Transverse colon (tissue), 4 donors: ENCODE data around the gene TREX2. TPM values are rescaled to one million over a fixed set of nuclear protein-coding genes. Genes with fewer than 3 reads are reported as not detected.

Experiments used
- DNase-seq: peaks from one replicate; pipeline ENCODE4 v3.0.0-alpha.2; 2019
- H3K27ac ChIP-seq, 4 donors: fragments of 200-600 bp; sonication (generic); 2 replicates each; pipeline ENCODE4 v1.5.1; 2016 to 2018; ENCODE audit warnings: inconsistent platforms in 4 of 4
- H3K27me3 ChIP-seq: fragments of 200-600 bp; sonication (generic); 2 replicates; pipeline ENCODE4 v1.5.1; 2017; ENCODE audit warnings: inconsistent platforms
- H3K36me3 ChIP-seq, 4 donors: fragments of 200-600 bp; sonication (generic); 2 replicates each; pipeline ENCODE4 v1.5.1; 2017 to 2019; ENCODE audit warnings: inconsistent platforms in 4 of 4
- H3K4me1 ChIP-seq, 4 donors: fragments of 200-600 bp; sonication (generic); 2 replicates each; pipeline ENCODE4 v1.5.1; 2017 to 2020; ENCODE audit warnings: inconsistent platforms in 4 of 4
- H3K4me3 ChIP-seq, 4 donors: fragments of 200-600 bp; sonication (generic); 1 replicate in 1 of 4; 2 replicates in 3 of 4; pipeline versions ENCODE4 v1.5.1 to v1.6.1; 2017 to 2019; ENCODE audit warnings: inconsistent platforms in 4 of 4
- H3K9me3 ChIP-seq, 2 donors: fragments of 200-600 bp; sonication (generic); 2 replicates each; pipeline ENCODE4 v1.5.1; 2017 to 2019; ENCODE audit warnings: inconsistent platforms in 2 of 2
- EP300 ChIP-seq: sonication (generic); formaldehyde crosslinking; IDR thresholded peaks from one replicate; pipeline ENCODE4 v1.6.1; 2017; ENCODE audit warnings: antibody characterized with exemption, low read depth
- POLR2A ChIP-seq: fragments of 450-650 bp; IDR thresholded peaks from one replicate; pipeline ENCODE4 v1.6.1; 2016; ENCODE audit warnings: antibody characterized with exemption, mild to moderate bottlenecking, moderate library complexity
- POLR2AphosphoS5 ChIP-seq, 3 donors: sonication (generic); formaldehyde crosslinking; IDR thresholded peaks; one replicate each; pipeline ENCODE4 v1.6.1; 2016; ENCODE audit warnings: antibody characterized with exemption in 3 of 3
- WGBS, 2 donors: methylation state at CpG; one replicate each; pipeline ENCODE4 v1.1.5; 2018; ENCODE audit warnings: low coverage in 1 of 2; 5-methylcytosine and 5-hydroxymethylcytosine counted together
- in situ Hi-C, 4 donors: fragments of 200-750 bp; cut with MboI; loops; one replicate each; pipeline versions ENCODE4 v1.15.0 to v1.15.1; 2017; ENCODE audit warnings: low sequenced_read_pairs in 3 of 4, low pct_ligation_motif_present in 1 of 4, low pct_unique_long_range_greater_than_20kb in 1 of 4
- intact Hi-C: fragments of 100-400 bp; cut with DNase I; formaldehyde crosslinking; loops from one replicate; pipeline ENCODE4 v1.15.1; 2023; ENCODE audit warnings: low total_unique reads
- total RNA-seq, 4 donors: library from RNA; depleted of rRNA; stranded (reverse); fragments of >200 nt; gene quantifications; one replicate each; pipeline ENCODE4 v1.1.0, GENCODE V29; 2016
- TF ChIP-seq, protein P1 (sequence below), 5 experiments: fragments of 200-600 bp in 3 of 5; fragments of 450-650 bp in 2 of 5; sonication (generic) in 3 of 5; IDR thresholded peaks; 1 replicate in 2 of 5; 2 replicates in 3 of 5; pipeline ENCODE4 v1.5.1; 2016 to 2017; ENCODE audit warnings: antibody characterized with exemption in 5 of 5, inconsistent platforms in 3 of 5, mild to moderate bottlenecking in 2 of 5, moderate library complexity in 1 of 5

TREX2 gene
- total RNA-seq, 4 donors from 2014 or later: 0.55 to 2.0 (median 1.4) TPM; not detected in 1

DNA sequence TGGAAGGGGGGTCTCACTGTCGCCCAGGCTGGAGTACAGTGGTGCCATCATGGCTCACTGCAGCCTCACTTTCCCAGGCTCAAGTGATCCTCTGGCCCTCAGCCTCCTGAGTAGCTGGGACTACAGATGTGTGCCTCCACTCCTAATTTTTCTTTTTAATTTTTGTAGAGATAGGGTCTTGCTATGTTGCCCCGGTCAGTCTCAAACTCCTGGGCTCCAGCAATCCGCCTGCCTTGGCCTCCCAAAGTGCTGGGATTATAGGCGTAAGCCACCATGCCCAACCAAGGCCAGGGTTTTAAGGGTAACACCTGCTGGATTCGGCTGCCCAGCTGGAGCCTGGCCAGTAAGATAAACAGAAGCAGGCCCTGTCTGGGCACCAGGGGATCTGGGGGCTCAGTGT lies 3.4 kb downstream of the TREX2 start:
- H3K36me3 ChIP-seq: no peaks in the 10 kb centered on the region
- intact Hi-C loops: no loop called here
- no peak overlapping the region for H3K4me3 ChIP-seq
- TF ChIP-seq, protein P1, sequence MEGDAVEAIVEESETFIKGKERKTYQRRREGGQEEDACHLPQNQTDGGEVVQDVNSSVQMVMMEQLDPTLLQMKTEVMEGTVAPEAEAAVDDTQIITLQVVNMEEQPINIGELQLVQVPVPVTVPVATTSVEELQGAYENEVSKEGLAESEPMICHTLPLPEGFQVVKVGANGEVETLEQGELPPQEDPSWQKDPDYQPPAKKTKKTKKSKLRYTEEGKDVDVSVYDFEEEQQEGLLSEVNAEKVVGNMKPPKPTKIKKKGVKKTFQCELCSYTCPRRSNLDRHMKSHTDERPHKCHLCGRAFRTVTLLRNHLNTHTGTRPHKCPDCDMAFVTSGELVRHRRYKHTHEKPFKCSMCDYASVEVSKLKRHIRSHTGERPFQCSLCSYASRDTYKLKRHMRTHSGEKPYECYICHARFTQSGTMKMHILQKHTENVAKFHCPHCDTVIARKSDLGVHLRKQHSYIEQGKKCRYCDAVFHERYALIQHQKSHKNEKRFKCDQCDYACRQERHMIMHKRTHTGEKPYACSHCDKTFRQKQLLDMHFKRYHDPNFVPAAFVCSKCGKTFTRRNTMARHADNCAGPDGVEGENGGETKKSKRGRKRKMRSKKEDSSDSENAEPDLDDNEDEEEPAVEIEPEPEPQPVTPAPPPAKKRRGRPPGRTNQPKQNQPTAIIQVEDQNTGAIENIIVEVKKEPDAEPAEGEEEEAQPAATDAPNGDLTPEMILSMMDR (IDR thresholded peaks at IDR 0.05): no peak
- TF ChIP-seq EP300 (no peak), POLR2AphosphoS5 (IDR thresholded peaks at IDR 0.05) (no peak), POLR2A (no peak)
- WGBS, 2 donors: 76% methylated on average over 5 of the region's 5 CpGs; no CpG with 5 or more reads in 1 of the 2 donors
- in situ Hi-C loops: no loop called here
- H3K27ac ChIP-seq: no peak overlapping the region
- DNase-seq: no peak
- no peaks in the 10 kb centered on the region for H3K27me3 ChIP-seq
- no peaks in the 10 kb centered on the region for H3K4me1 ChIP-seq
- H3K9me3 ChIP-seq: no peaks in the 10 kb centered on the region

DNA sequence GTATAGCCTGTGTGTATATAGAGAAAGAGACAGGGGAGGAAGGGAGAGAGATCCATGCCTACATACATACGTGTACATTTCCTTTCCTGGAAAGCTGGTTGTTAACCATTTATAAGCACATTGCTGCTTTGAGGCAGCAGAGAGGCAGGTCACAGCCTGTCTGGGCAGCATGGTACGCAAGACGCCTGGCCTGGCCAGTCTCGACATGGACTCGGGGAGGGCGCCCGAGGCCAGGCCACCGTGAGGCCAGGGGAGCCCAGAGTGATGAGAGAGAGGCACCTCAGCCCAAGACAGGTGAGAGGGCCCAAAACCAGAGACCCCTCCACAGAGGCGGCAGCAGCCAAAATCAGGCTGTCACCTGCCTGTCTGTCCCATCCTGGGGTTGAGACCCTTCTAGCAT lies 3.9 kb downstream of the TREX2 start:
- DNase-seq: no peak
- intact Hi-C loops: no loop called here
- H3K4me1 ChIP-seq: no peaks in the 10 kb centered on the region
- H3K9me3 ChIP-seq: no peaks in the 10 kb centered on the region
- no peaks in the 10 kb centered on the region for H3K27me3 ChIP-seq
- no peak overlapping the region for H3K4me3 ChIP-seq
- in situ Hi-C loops: no loop called here
- H3K27ac ChIP-seq: no peak overlapping the region
- TF ChIP-seq, protein P1 (IDR thresholded peaks at IDR 0.05): no peak
- TF ChIP-seq POLR2AphosphoS5 (IDR thresholded peaks at IDR 0.05) (no peak), EP300 (no peak), POLR2A (no peak)
- 68% methylated on average over 9 of the region's 9 CpGs; no CpG with 5 or more reads in 1 of the 2 donors for WGBS, 2 donors
- no peaks in the 10 kb centered on the region for H3K36me3 ChIP-seq

DNA sequence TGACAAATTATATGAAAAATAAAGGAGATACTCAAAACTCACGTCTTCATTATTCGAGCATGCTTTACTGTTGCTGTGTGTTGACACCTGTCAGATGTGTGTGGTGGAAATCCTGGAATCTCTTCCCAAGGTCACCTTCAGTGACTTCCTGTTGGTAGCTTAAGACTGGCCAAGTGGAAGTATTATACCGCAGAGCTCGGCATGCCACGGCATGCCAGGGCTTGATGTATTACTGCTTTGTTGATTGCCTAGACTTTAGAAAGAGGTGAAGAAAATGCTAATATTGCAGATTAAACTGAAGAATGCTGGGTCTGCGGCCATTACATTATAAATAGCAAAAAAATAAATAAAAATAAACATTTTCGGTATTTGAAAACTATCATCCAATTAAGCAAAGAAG lies 4.6 kb downstream of the TREX2 start:
- H3K4me1 ChIP-seq: no peaks in the 10 kb centered on the region
- intact Hi-C loops (no loop called here), in situ Hi-C loops (no loop called here)
- H3K27me3 ChIP-seq: no peaks in the 10 kb centered on the region
- no peak for DNase-seq
- H3K27ac ChIP-seq: no peak overlapping the region
- H3K9me3 ChIP-seq: no peaks in the 10 kb centered on the region
- WGBS, 2 donors: 59 to 82% methylated on average over 5 to 7 of the region's 7 CpGs
- no peak for TF ChIP-seq EP300
- TF ChIP-seq, protein P1 (IDR thresholded peaks at IDR 0.05): no peak
- no peak for TF ChIP-seq POLR2A
- no peak for TF ChIP-seq POLR2AphosphoS5 (IDR thresholded peaks at IDR 0.05)
- no peaks in the 10 kb centered on the region for H3K36me3 ChIP-seq
- no peak overlapping the region for H3K4me3 ChIP-seq

DNA sequence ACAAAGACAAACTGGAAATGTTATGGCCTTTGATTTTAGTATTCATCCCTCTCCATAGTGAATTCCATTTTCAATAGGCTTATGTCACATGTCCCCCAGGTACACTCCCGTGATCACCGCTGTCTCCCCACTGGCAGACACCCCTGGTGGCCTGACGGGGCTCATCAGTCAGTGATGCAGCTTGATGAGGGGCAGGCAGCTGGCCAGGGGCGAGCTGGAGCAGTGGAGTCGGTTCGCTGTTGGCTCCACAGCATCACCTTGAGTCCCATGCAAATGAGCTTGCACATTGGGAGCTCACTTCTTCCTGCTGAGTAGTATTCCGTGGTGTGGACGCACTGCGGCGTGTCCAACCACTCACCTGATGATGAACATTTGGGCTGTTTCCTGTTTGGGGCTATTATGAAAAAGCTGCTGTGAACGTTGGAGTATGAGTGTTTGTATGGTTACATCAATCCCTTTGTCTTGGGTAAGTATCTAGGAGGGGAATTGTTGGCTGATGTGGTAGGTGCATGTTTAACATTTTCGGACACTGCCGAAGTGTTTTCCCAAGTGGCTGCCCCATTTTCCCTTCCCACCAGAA lies 5.2 kb downstream of the TREX2 start:
- no peaks in the 10 kb centered on the region for H3K27me3 ChIP-seq
- intact Hi-C loops (no loop called here), in situ Hi-C loops (no loop called here)
- H3K4me3 ChIP-seq: no peak overlapping the region
- TF ChIP-seq POLR2A (no peak), EP300 (no peak), POLR2AphosphoS5 (IDR thresholded peaks at IDR 0.05) (no peak)
- TF ChIP-seq, protein P1 (IDR thresholded peaks at IDR 0.05): no peak
- DNase-seq: no peak
- WGBS, 2 donors: 71 to 76% methylated on average over 6 to 13 of the region's 13 CpGs
- no peak overlapping the region for H3K27ac ChIP-seq
- no peaks in the 10 kb centered on the region for H3K36me3 ChIP-seq
- no peaks in the 10 kb centered on the region for H3K4me1 ChIP-seq
- no peaks in the 10 kb centered on the region for H3K9me3 ChIP-seq
